DOHH2 (cell line): ENCODE data around the gene SRRM1.
"Not testable (repeated sequence)": the region's sequence is repeated elsewhere in the genome, so short reads cannot be mapped to it uniquely, and the experiment has no call there.

Source experiments
- H3F3A ChIP-seq: fragments of 200-600 bp; sonication (generic), shearing (Covaris generic); 2 replicates; pipeline ENCODE4 v1.6.0; 2016; ENCODE audit warnings: antibody characterized with exemption, mild to moderate bottlenecking; ENCODE audit not compliant: control insufficient read depth, insufficient read depth
- H3K27ac ChIP-seq: fragments of 200-600 bp; sonication (generic); 2 replicates; pipeline ENCODE4 v1.5.1; 2014; ENCODE audit warnings: low read depth, mild to moderate bottlenecking, low read length, moderate library complexity
- H3K27me3 ChIP-seq: fragments of 200-600 bp; sonication (generic); 2 replicates; pipeline ENCODE4 v1.6.1; 2014; ENCODE audit warnings: mild to moderate bottlenecking, low read length, mixed read lengths; ENCODE audit not compliant: control insufficient read depth
- H3K36me3 ChIP-seq: fragments of 200-600 bp; sonication (generic); 2 replicates; pipeline ENCODE4 v1.6.1; 2014; ENCODE audit warnings: mild to moderate bottlenecking, low read length, moderate library complexity, mixed read lengths; ENCODE audit not compliant: control insufficient read depth
- H3K4me1 ChIP-seq: fragments of 200-600 bp; sonication (generic); 2 replicates; pipeline ENCODE4 v1.6.1; 2014; ENCODE audit warnings: mild to moderate bottlenecking, low read length, mixed read lengths; ENCODE audit not compliant: control insufficient read depth
- H3K4me2 ChIP-seq: fragments of 200-600 bp; sonication (generic); 2 replicates; pipeline ENCODE4 v1.6.0; 2014; ENCODE audit warnings: mild to moderate bottlenecking, low read length, moderate library complexity
- H3K4me3 ChIP-seq: fragments of 200-600 bp; sonication (generic); 2 replicates; pipeline ENCODE4 v1.5.1; 2014; ENCODE audit warnings: mild to moderate bottlenecking, low read length, mixed read lengths
- H3K79me2 ChIP-seq: fragments of 200-600 bp; sonication (generic); 2 replicates; pipeline ENCODE4 v1.6.1; 2014; ENCODE audit warnings: mild to moderate bottlenecking, low read length, mixed read lengths; ENCODE audit not compliant: control insufficient read depth
- H3K9me2 ChIP-seq: fragments of 200-600 bp; sonication (generic); replicated peaks from 2 replicates; pipeline ENCODE4 v1.6.1; 2014; ENCODE audit warnings: mild to moderate bottlenecking, low read length, mixed read lengths; ENCODE audit not compliant: control insufficient read depth
- H3K9me3 ChIP-seq: fragments of 200-600 bp; sonication (generic); 2 replicates; pipeline ENCODE4 v1.6.1; 2014; ENCODE audit warnings: antibody characterized with exemption, low read length, mixed read lengths; ENCODE audit not compliant: control insufficient read depth, insufficient read depth
- H4K20me1 ChIP-seq: fragments of 200-600 bp; sonication (generic); 2 replicates; pipeline ENCODE4 v1.6.0; 2014; ENCODE audit warnings: low read depth, mild to moderate bottlenecking, antibody characterized with exemption, low read length, moderate library complexity; ENCODE audit not compliant: control insufficient read depth, insufficient read depth
- CTCF ChIP-seq: fragments of 200-600 bp; sonication (generic); IDR thresholded peaks from one replicate; pipeline ENCODE4 v1.5.1; 2014; ENCODE audit warnings: antibody characterized with exemption, mild to moderate bottlenecking, low read depth, low read length; ENCODE audit not compliant: poor library complexity, severe bottlenecking
- EZH2phosphoT487 ChIP-seq: fragments of 200-600 bp; sonication (generic); IDR thresholded peaks from 2 replicates; pipeline ENCODE4 v1.6.1; 2017; ENCODE audit warnings: borderline replicate concordance, mild to moderate bottlenecking, antibody characterized with exemption, low read length, moderate library complexity, mixed read lengths

Gene SRRM1

GRCh38 chr1:24717887-24718650 is 75.0 kb downstream of the SRRM1 start:
- Histone ChIP-seq H3K9me2 (no peaks in the 10 kb centered on the region), H3K4me2 (no peak overlapping the region), H3K27ac (no peak overlapping the region), H3K4me1 (no peaks in the 10 kb centered on the region), H3K36me3 (no peaks in the 10 kb centered on the region), H3K9me3 (no peaks in the 10 kb centered on the region), H4K20me1 (no peaks in the 10 kb centered on the region), H3K27me3 (no peaks in the 10 kb centered on the region), H3K4me3 (no peak overlapping the region), H3F3A (no peaks in the 10 kb centered on the region; the same call in 1 of the 2 replicates), H3K79me2 (no peaks in the 10 kb centered on the region)
- TF ChIP-seq CTCF (no peak), EZH2phosphoT487 (no peak)

GRCh38 chr1:24720152-24720551 is 77.0 kb downstream of the SRRM1 start:
- no peak overlapping the region for H3K4me2 ChIP-seq
- H3K27ac ChIP-seq = no peak overlapping the region
- H3K36me3 ChIP-seq = no peaks in the 10 kb centered on the region

GRCh38 chr1:24721533-24721932 is 78.4 kb downstream of the SRRM1 start:
- H4K20me1 ChIP-seq = no peaks in the 10 kb centered on the region
- TF ChIP-seq EZH2phosphoT487 (no peak), CTCF (no peak)
- no peaks in the 10 kb centered on the region for H3K27me3 ChIP-seq
- no peak overlapping the region for H3K4me3 ChIP-seq
- no peak overlapping the region for H3K4me2 ChIP-seq
- H3K36me3 ChIP-seq = no peaks in the 10 kb centered on the region
- H3F3A ChIP-seq = no peaks in the 10 kb centered on the region; the same call in 1 of the 2 replicates
- no peak overlapping the region for H3K27ac ChIP-seq
- H3K4me1 ChIP-seq = peaks cover 1% of the 10 kb centered on the region
- H3K9me2 ChIP-seq = no peaks in the 10 kb centered on the region
- no peaks in the 10 kb centered on the region for H3K9me3 ChIP-seq
- no peaks in the 10 kb centered on the region for H3K79me2 ChIP-seq

More at GRCh38 chr1:24720152-24720551, 77.0 kb downstream of the SRRM1 start:
- no peaks in the 10 kb centered on the region; the same call in 1 of the 2 replicates for H3F3A ChIP-seq
- H3K79me2 ChIP-seq = no peaks in the 10 kb centered on the region
- no peak overlapping the region for H3K4me3 ChIP-seq
- TF ChIP-seq CTCF = no peak
- no peak for TF ChIP-seq EZH2phosphoT487
- no peaks in the 10 kb centered on the region for H4K20me1 ChIP-seq
- no peaks in the 10 kb centered on the region for H3K9me3 ChIP-seq
- H3K9me2 ChIP-seq = no peaks in the 10 kb centered on the region
- no peaks in the 10 kb centered on the region for H3K4me1 ChIP-seq
- no peaks in the 10 kb centered on the region for H3K27me3 ChIP-seq

GRCh38 chr1:24722073-24723035 is 79.3 kb downstream of the SRRM1 start:
- not testable (repeated sequence) for H3K4me1 ChIP-seq, H3K36me3 ChIP-seq, H3K9me3 ChIP-seq, H3F3A ChIP-seq, H3K4me2 ChIP-seq, H3K9me2 ChIP-seq, H3K79me2 ChIP-seq, H3K4me3 ChIP-seq, H4K20me1 ChIP-seq, H3K27ac ChIP-seq, H3K27me3 ChIP-seq
